AG09309 (cell line): Measurements from ENCODE around the gene ZNF454.

Experiments used
- DNase-seq: peaks from one replicate; pipeline ENCODE4 v3.0.0-alpha.2; 2010; ENCODE audit warnings: low read depth
- H3K4me3 ChIP-seq: 2 replicates; pipeline ENCODE4 v1.5.1; 2011; ENCODE audit warnings: mild to moderate bottlenecking, low read depth, low read length, moderate library complexity; ENCODE audit not compliant: control insufficient read depth
- TF ChIP-seq, protein P1 (sequence below): IDR thresholded peaks from 2 replicates; pipeline ENCODE4 v1.5.1; 2011; ENCODE audit warnings: mild to moderate bottlenecking, low read depth, low read length, inconsistent platforms; ENCODE audit not compliant: insufficient read depth, control insufficient read depth; ENCODE audit errors: missing control alignments

ZNF454 gene

DNA sequence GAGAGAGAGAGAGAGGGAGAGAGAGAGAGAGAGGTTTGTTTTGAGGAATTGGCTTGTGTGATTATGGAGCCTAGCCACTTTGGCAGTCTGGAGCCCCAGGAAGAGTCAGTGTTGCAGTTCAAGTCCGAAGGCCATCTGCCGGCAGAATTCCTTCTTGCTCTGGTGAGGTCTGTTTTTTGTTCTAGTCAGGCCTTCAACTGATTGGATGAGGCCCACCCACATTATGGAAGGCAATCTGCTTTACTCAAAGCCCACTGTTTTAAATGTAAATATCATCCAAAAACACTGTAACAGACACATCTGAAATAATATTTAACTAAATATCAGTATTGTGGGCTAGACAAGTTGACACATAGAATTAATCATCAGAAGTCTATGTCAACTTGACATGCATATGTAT lies 65.6 kb downstream of the ZNF454 start:
- TF ChIP-seq, protein P1, sequence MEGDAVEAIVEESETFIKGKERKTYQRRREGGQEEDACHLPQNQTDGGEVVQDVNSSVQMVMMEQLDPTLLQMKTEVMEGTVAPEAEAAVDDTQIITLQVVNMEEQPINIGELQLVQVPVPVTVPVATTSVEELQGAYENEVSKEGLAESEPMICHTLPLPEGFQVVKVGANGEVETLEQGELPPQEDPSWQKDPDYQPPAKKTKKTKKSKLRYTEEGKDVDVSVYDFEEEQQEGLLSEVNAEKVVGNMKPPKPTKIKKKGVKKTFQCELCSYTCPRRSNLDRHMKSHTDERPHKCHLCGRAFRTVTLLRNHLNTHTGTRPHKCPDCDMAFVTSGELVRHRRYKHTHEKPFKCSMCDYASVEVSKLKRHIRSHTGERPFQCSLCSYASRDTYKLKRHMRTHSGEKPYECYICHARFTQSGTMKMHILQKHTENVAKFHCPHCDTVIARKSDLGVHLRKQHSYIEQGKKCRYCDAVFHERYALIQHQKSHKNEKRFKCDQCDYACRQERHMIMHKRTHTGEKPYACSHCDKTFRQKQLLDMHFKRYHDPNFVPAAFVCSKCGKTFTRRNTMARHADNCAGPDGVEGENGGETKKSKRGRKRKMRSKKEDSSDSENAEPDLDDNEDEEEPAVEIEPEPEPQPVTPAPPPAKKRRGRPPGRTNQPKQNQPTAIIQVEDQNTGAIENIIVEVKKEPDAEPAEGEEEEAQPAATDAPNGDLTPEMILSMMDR: no peak
- H3K4me3 ChIP-seq: no peak overlapping the region
- no peak for DNase-seq

DNA sequence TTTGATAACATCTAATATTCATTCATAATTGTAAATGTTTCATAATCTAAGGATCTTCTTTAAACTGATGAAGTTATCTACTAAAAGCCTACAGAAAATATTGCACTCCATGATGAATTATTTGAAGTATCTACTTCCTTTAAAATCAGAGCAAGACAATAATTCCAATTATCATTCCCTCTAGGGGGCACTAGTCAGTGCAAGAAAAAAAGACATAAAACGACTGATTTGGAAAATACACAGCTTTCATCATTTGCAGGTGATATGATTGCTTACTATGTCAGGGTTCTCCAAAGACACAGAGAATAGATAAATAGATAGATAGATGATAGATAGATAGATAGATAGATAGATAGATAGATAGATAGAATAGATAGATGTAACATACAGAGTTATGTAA lies 67.7 kb downstream of the ZNF454 start:
- TF ChIP-seq, protein P1: peak; percentile 19
- no peak overlapping the region for H3K4me3 ChIP-seq
- DNase-seq: no peak
